Spleen (tissue), 11 donors: Measurements from ENCODE around the gene ZNF862. TPM values are rescaled to one million over a fixed set of nuclear protein-coding genes. Genes with fewer than 3 reads are reported as not detected.

Source experiments
- DNase-seq: peaks from one replicate; pipeline ENCODE4 v3.0.0-alpha.2; 2020
- H3K27ac ChIP-seq, 8 donors: fragments of 200-600 bp; sonication (generic) in 7 of 8; 1 replicate in 4 of 8; 2 replicates in 4 of 8; pipeline versions ENCODE4 v1.5.0 to v1.8.0; 2016 to 2021; ENCODE audit warnings: inconsistent platforms in 4 of 8, mild to moderate bottlenecking in 4 of 8, moderate library complexity in 1 of 8
- H3K27me3 ChIP-seq, 7 donors: fragments of 200-600 bp; sonication (generic) in 6 of 7; replicated peaks in 1 of 7; 1 replicate in 4 of 7; 2 replicates in 3 of 7; pipeline versions ENCODE4 v1.5.0 to v1.8.0; 2016 to 2021; ENCODE audit warnings: inconsistent platforms in 3 of 7, mild to moderate bottlenecking in 1 of 7
- H3K36me3 ChIP-seq, 6 donors: fragments of 200-600 bp; sonication (generic) in 5 of 6; 1 replicate in 4 of 6; 2 replicates in 2 of 6; pipeline versions ENCODE4 v1.5.0 to v1.8.0; 2016 to 2021; ENCODE audit warnings: inconsistent platforms in 2 of 6
- H3K4me1 ChIP-seq, 6 donors: fragments of 200-600 bp; sonication (generic) in 5 of 6; 1 replicate in 3 of 6; 2 replicates in 3 of 6; pipeline versions ENCODE4 v1.5.0 to v1.8.0; 2016 to 2021; ENCODE audit warnings: inconsistent platforms in 3 of 6
- H3K4me3 ChIP-seq, 8 donors: fragments of 200-600 bp; sonication (generic) in 7 of 8; 1 replicate in 4 of 8; 2 replicates in 4 of 8; pipeline versions ENCODE4 v1.5.0 to v1.8.0; 2016 to 2021; ENCODE audit warnings: inconsistent platforms in 4 of 8, mild to moderate bottlenecking in 4 of 8, moderate library complexity in 2 of 8
- H3K9me3 ChIP-seq, 8 donors: fragments of 200-600 bp; sonication (generic) in 7 of 8; 1 replicate in 4 of 8; 2 replicates in 4 of 8; pipeline versions ENCODE4 v1.5.0 to v1.8.0; 2016 to 2021; ENCODE audit warnings: inconsistent platforms in 4 of 8
- CTCF ChIP-seq, 11 experiments: fragments of 200-600 bp in 7 of 11; fragments of 450-650 bp in 4 of 11; sonication (generic) in 4 of 11; IDR thresholded peaks in 8 of 11; conservative IDR thresholded peaks in 3 of 11; 1 replicate in 7 of 11; 2 replicates in 4 of 11; pipeline versions ENCODE4 v1.4.0 to v1.8.0; 2016 to 2021; ENCODE audit warnings: antibody characterized with exemption in 11 of 11, inconsistent platforms in 4 of 11, mild to moderate bottlenecking in 1 of 11
- POLR2A ChIP-seq, 3 donors: fragments of 450-650 bp; IDR thresholded peaks; one replicate each; pipeline ENCODE4 v1.5.1; 2017; ENCODE audit warnings: antibody characterized with exemption in 3 of 3, mild to moderate bottlenecking in 1 of 3
- POLR2AphosphoS5 ChIP-seq, 3 donors: sonication (generic); formaldehyde crosslinking; IDR thresholded peaks; one replicate each; pipeline ENCODE4 v1.5.1; 2017; ENCODE audit warnings: antibody characterized with exemption in 3 of 3
- WGBS, 5 donors: extraction: QIAGEN DNeasy Blood & Tissue Kit in 3 of 5; methylation state at CpG; one replicate each; pipeline versions ENCODE4 v1.1.5 to v1.1.7; 2013 to 2018; 5-methylcytosine and 5-hydroxymethylcytosine counted together
- intact Hi-C: fragments of 100-400 bp; cut with DNase I; formaldehyde crosslinking; loops from one replicate; pipeline ENCODE4 v1.15.0; 2023; ENCODE audit warnings: low total_unique reads
- polyA plus RNA-seq, 3 donors: library from polyadenylated mRNA; stranded (reverse); fragments of 200-250 nt; gene quantifications; one replicate each; pipeline ENCODE4 v1.2.1, GENCODE V29; 2013
- total RNA-seq, 7 donors: library from RNA; depleted of rRNA in 3 of 7; stranded (reverse); fragments of >200 nt in 3 of 7; fragmentation: NEBNext Ultra II Directional in 4 of 7; extraction: Animal tissue kit (Norgen Biotek cat#: 25700) in 4 of 7; gene quantifications; one replicate each; pipeline versions ENCODE4 v1.1.0 to v1.2.1, GENCODE V29; 2016 to 2021
- donor health status: healthy with polysubstance abuse.
- donor health status: DM: no; HTN: no; CAD: no; lungs with moderate emphysema.
- donor health status: DM: no; HTN: no; CAD: no.
- donor health status: Bipolar disorder and iron deficiency.
- donor health status: healthy.
- donor health status: DM: no; HTN: no; CAD: no.
- donor health status: DM: yes; HTN: yes; CAD: no.

ZNF862 gene
- total and polyA plus RNA-seq, 10 donors = 4.4 to 39.8 (median 25.4) TPM

GRCh38 chr7:149859369-149859768 is 21.2 kb downstream of the ZNF862 start:
- H3K36me3 ChIP-seq = peaks cover 3 to 92% (median 41%) of the 10 kb centered on the region in 6 donors
- H3K27ac ChIP-seq = no peak overlapping the region
- DNase-seq = no peak
- no peak overlapping the region for H3K4me3 ChIP-seq
- no peaks in the 10 kb centered on the region for H3K27me3 ChIP-seq
- H3K4me1 ChIP-seq = peaks cover 0 to 23% (median 6%) of the 10 kb centered on the region in 6 donors
- H3K9me3 ChIP-seq = no peaks in the 10 kb centered on the region
- intact Hi-C loops = no loop called here
- 74 to 90% (median 87%) methylated on average over 3 to 6 of the region's 6 CpGs for WGBS, 5 donors
- no peak for TF ChIP-seq POLR2AphosphoS5 (IDR thresholded peaks at IDR 0.05)
- TF ChIP-seq POLR2A (IDR thresholded peaks at IDR 0.05) = no peak
- TF ChIP-seq CTCF (IDR thresholded peaks at IDR 0.05 in 8 of 11, conservative IDR thresholded peaks at IDR 0.05 in 3 of 11) = no peak

GRCh38 chr7:149859876-149860275 is 21.7 kb downstream of the ZNF862 start:
- H3K27me3 ChIP-seq = no peaks in the 10 kb centered on the region
- TF ChIP-seq POLR2AphosphoS5 (IDR thresholded peaks at IDR 0.05) (no peak), CTCF (IDR thresholded peaks at IDR 0.05 in 8 of 11, conservative IDR thresholded peaks at IDR 0.05 in 3 of 11) (no peak), POLR2A (IDR thresholded peaks at IDR 0.05) (no peak)
- H3K4me3 ChIP-seq = no peak overlapping the region
- H3K4me1 ChIP-seq = peaks cover 0 to 24% (median 8%) of the 10 kb centered on the region in 6 donors
- no peak for DNase-seq
- no peak overlapping the region for H3K27ac ChIP-seq
- intact Hi-C loops = no loop called here
- H3K36me3 ChIP-seq = peaks cover 4 to 93% (median 44%) of the 10 kb centered on the region in 6 donors
- 82 to 92% (median 87%) methylated on average over 4 of the region's 4 CpGs for WGBS, 5 donors
- no peaks in the 10 kb centered on the region for H3K9me3 ChIP-seq

- no peak overlapping the region for H3K27ac ChIP-seq
- H3K4me3 ChIP-seq = no peak overlapping the region
- peaks cover 0 to 25% (median 19%) of the 10 kb centered on the region in 6 donors for H3K4me1 ChIP-seq
- no peaks in the 10 kb centered on the region for H3K9me3 ChIP-seq
- no peaks in the 10 kb centered on the region for H3K27me3 ChIP-seq
- 85 to 91% (median 89%) methylated on average over 37 to 45 of the region's 45 CpGs for WGBS, 5 donors
- intact Hi-C loops = no loop called here
- peaks cover 4 to 92% (median 46%) of the 10 kb centered on the region in 6 donors for H3K36me3 ChIP-seq
- DNase-seq = no peak
- TF ChIP-seq POLR2AphosphoS5 (IDR thresholded peaks at IDR 0.05) = peak in 1 of 3 donors; percentile 38
- TF ChIP-seq POLR2A (IDR thresholded peaks at IDR 0.05) = no peak
- TF ChIP-seq CTCF (IDR thresholded peaks at IDR 0.05 in 8 of 11, conservative IDR thresholded peaks at IDR 0.05 in 3 of 11) = peak in 4 of 11 experiments; percentile 7 to 41 (median 22)
These were observed 22.9 kb downstream of the ZNF862 start for GRCh38 chr7:149860821-149861727.

- 86 to 94% (median 90%) methylated on average over 16 of the region's 16 CpGs for WGBS, 5 donors
- H3K4me1 ChIP-seq = peaks cover 0 to 31% (median 25%) of the 10 kb centered on the region in 6 donors
- intact Hi-C loops = no loop called here
These were observed 23.5 kb downstream of the ZNF862 start for GRCh38 chr7:149861728-149862045.

More at GRCh38 chr7:149861728-149862045, 23.5 kb downstream of the ZNF862 start:
- no peaks in the 10 kb centered on the region for H3K27me3 ChIP-seq
- H3K27ac ChIP-seq = no peak overlapping the region
- DNase-seq = no peak
- no peaks in the 10 kb centered on the region for H3K9me3 ChIP-seq
- no peak overlapping the region for H3K4me3 ChIP-seq
- TF ChIP-seq POLR2A (IDR thresholded peaks at IDR 0.05) = no peak
- TF ChIP-seq CTCF (IDR thresholded peaks at IDR 0.05 in 8 of 11, conservative IDR thresholded peaks at IDR 0.05 in 3 of 11) = no peak
- no peak for TF ChIP-seq POLR2AphosphoS5 (IDR thresholded peaks at IDR 0.05)
- H3K36me3 ChIP-seq = peaks cover 4 to 92% (median 46%) of the 10 kb centered on the region in 6 donors
